ENCODE measurements around the gene IMMT. TPM values are rescaled to one million over a fixed set of nuclear protein-coding genes. Genes with fewer than 3 reads are reported as not detected.

Gene IMMT
- total and polyA plus RNA-seq, 3 experiments from 2014 or later = 65.7 to 149 (median 147) TPM

DNA sequence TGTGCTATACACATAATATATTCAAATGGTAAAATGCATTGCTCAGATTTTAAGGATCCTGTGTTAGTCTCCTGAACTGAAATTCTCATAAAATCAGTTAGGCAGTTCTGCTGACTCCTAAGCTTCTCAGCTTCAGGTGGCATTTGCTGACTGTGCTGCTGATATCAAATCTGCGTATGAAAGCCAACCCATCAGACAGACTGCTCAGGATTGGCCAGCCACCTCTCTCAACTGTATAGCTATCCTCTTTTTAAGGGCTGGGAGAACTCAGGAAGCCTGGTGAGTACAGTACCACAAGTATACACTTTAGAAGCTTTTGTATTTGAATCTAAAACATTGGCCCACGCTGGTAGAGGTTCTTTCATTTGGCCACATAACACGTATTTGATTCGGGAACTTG is 60.6 kb downstream of the IMMT start:
- H3K9me3 ChIP-seq (ENCODE audit: low read length) = no peaks in the 10 kb centered on the region
- H3K4me1 Mint-ChIP-seq = peaks cover 6 to 9% (median 6%) of the 10 kb centered on the region in 3 donors
- no peaks in the 10 kb centered on the region for H3K27me3 ChIP-seq (ENCODE audit: insufficient read depth, low read length, poor library complexity, severe bottlenecking)
- ChIA-PET CTCF (interaction anchor here (1.2 kb wide), 1 partner anchor 498 kb away, joined by 3 read pairs; no protein-coding TSS in a partner anchor), POLR2A (no interaction called here)
- no peak overlapping the region for H3K4me3 ChIP-seq (ENCODE audit: low read length)
- H3K4me3 Mint-ChIP-seq = no peak overlapping the region
- H3K4me1 ChIP-seq (ENCODE audit: insufficient read depth, low read length) = no peaks in the 10 kb centered on the region
- no peak for DNase-seq
- H3K9me3 Mint-ChIP-seq = no peaks in the 10 kb centered on the region
- peak overlapping the region in 1 of 8 donors; percentile 61 for H3K27ac Mint-ChIP-seq
- no peak overlapping the region for H3K27ac ChIP-seq (ENCODE audit: low read depth, low read length)
- peaks cover 8 to 98% (median 37%) of the 10 kb centered on the region in 3 donors for H3K36me3 Mint-ChIP-seq
- peaks cover 74% of the 10 kb centered on the region for H3K36me3 ChIP-seq (ENCODE audit: insufficient read depth, low read length)
- peaks cover 0 to 1% of the 10 kb centered on the region in 2 donors for H3K27me3 Mint-ChIP-seq

DNA sequence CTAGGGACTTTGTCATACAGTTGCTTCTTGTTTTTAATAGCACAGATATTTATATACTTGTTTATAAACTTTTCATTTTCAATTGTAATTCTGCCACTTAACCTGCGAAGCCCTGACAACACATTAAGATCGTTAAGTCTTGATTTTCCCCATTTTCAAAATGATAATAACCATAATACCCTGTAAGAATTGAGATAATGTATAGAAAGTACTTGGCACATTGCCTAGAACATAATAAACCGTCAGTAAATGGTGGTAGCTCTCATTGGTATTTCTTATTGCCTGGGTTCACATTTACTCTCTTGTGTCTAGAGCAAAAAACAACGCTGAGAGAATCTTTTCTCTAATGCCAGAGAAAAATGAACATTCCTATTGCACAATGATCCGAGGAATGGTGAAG is 70.6 kb downstream of the IMMT start:
- Histone ChIP-seq H3K4me3 (ENCODE audit: low read length) (no peak overlapping the region), H3K4me1 (ENCODE audit: insufficient read depth, low read length) (no peaks in the 10 kb centered on the region), H3K9me3 (ENCODE audit: low read length) (no peaks in the 10 kb centered on the region), H3K27ac (ENCODE audit: low read depth, low read length) (no peak overlapping the region), H3K36me3 (ENCODE audit: insufficient read depth, low read length) (peaks cover 77% of the 10 kb centered on the region), H3K27me3 (ENCODE audit: insufficient read depth, low read length, poor library complexity, severe bottlenecking) (no peaks in the 10 kb centered on the region)
- ChIA-PET POLR2A (no interaction called here), CTCF (no interaction called here)
- peaks cover 9 to 90% (median 23%) of the 10 kb centered on the region in 3 donors for H3K36me3 Mint-ChIP-seq
- H3K9me3 Mint-ChIP-seq = no peaks in the 10 kb centered on the region
- no peaks in the 10 kb centered on the region for H3K27me3 Mint-ChIP-seq
- peak overlapping the region in 1 of 8 donors; percentile 27 for H3K27ac Mint-ChIP-seq
- H3K4me1 Mint-ChIP-seq = no peaks in the 10 kb centered on the region
- H3K4me3 Mint-ChIP-seq = no peak overlapping the region
- DNase-seq = no peak

GRCh38 chr2:86123328-86123925 is 71.8 kb downstream of the IMMT start:
- no peaks in the 10 kb centered on the region for H3K9me3 Mint-ChIP-seq
- no peaks in the 10 kb centered on the region for H3K27me3 ChIP-seq (ENCODE audit: insufficient read depth, low read length, poor library complexity, severe bottlenecking)
- H3K4me3 Mint-ChIP-seq = no peak overlapping the region
- no peaks in the 10 kb centered on the region for H3K9me3 ChIP-seq (ENCODE audit: low read length)
- no peak overlapping the region for H3K27ac Mint-ChIP-seq
- CTCF ChIA-PET = no interaction called here
- no peak overlapping the region for H3K27ac ChIP-seq (ENCODE audit: low read depth, low read length)
- H3K4me3 ChIP-seq (ENCODE audit: low read length) = no peak overlapping the region
- H3K36me3 ChIP-seq (ENCODE audit: insufficient read depth, low read length) = peaks cover 77% of the 10 kb centered on the region
- no peaks in the 10 kb centered on the region for H3K4me1 ChIP-seq (ENCODE audit: insufficient read depth, low read length)
- DNase-seq = no peak
- H3K4me1 Mint-ChIP-seq = peaks cover 0 to under 1% (median 0%) of the 10 kb centered on the region in 3 donors
- peaks cover 0 to 2% of the 10 kb centered on the region in 2 donors for H3K27me3 Mint-ChIP-seq
- POLR2A ChIA-PET = no interaction called here
- peaks cover 14 to 90% (median 24%) of the 10 kb centered on the region in 3 donors for H3K36me3 Mint-ChIP-seq

DNA sequence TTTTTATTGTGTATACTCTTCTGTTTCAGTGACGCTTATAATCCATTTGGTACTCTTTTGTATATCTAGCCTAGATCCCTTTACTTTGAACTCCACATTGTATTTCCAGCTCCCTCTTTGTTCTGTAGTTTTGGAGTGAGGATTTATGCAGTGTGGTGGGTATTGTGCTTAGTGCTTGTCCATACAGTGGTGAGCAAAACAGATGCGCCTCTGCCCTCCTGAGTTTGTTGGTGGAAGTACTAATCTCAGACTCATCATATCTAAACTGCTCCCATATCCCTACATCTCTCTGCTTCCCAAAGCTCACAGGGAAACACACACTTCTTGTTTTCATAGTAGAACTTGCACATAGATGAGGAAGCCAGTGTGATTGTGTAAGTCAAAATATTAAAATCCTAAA is 77.1 kb downstream of the IMMT start:
- no peak for DNase-seq
- H3K4me3 Mint-ChIP-seq = no peak overlapping the region
- H3K27ac ChIP-seq (ENCODE audit: low read depth, low read length) = no peak overlapping the region
- ChIA-PET CTCF (interaction anchor here (1.1 to 1.5 kb wide), 3 partner anchors 12 to 82 kb away, joined by 3 to 4 read pairs (median 3); partner anchors contain the start of genes POLR1A and PTCD3), POLR2A (no interaction called here)
- no peaks in the 10 kb centered on the region for H3K4me1 ChIP-seq (ENCODE audit: insufficient read depth, low read length)
- no peaks in the 10 kb centered on the region for H3K9me3 Mint-ChIP-seq
- peaks cover 73% of the 10 kb centered on the region for H3K36me3 ChIP-seq (ENCODE audit: insufficient read depth, low read length)
- H3K9me3 ChIP-seq (ENCODE audit: low read length) = no peaks in the 10 kb centered on the region
- H3K27me3 ChIP-seq (ENCODE audit: insufficient read depth, low read length, poor library complexity, severe bottlenecking) = no peaks in the 10 kb centered on the region
- H3K27ac Mint-ChIP-seq = peak overlapping the region in 1 of 8 donors; percentile 32
- H3K4me1 Mint-ChIP-seq = peaks cover 8 to 21% (median 19%) of the 10 kb centered on the region in 3 donors
- peaks cover 0 to 2% of the 10 kb centered on the region in 2 donors for H3K27me3 Mint-ChIP-seq
- no peak overlapping the region for H3K4me3 ChIP-seq (ENCODE audit: low read length)
- H3K36me3 Mint-ChIP-seq = peaks cover 17 to 90% (median 26%) of the 10 kb centered on the region in 3 donors

DNA sequence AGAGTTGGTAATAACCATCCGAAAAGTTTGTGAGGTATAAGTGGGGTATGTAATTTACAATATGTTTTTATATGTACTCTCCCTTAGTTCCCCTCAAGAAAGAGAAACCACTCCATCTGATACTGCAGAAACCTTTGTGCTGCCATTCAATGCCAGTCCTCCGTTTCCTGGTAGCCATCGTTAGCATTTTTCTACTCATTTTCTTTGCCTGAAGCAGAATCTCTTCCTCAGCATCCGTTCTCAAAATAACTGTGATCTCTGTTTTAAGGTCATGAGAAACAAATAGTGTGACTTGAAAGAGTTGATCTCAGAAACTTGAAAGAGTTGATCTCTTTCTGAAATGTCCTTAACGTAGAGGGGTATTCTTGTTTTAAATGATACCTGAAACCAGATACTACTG is 88.2 kb downstream of the IMMT start:
- H3K4me3 ChIP-seq (ENCODE audit: low read length) = peak overlapping the region; percentile 94
- peak overlapping the region; percentile 85 for H3K27ac ChIP-seq (ENCODE audit: low read depth, low read length)
- Mint-ChIP-seq H3K36me3 (peaks cover 5 to 59% (median 25%) of the 10 kb centered on the region in 3 donors), H3K9me3 (no peaks in the 10 kb centered on the region), H3K4me3 (peak overlapping the region; percentile 87 to 97 (median 92)), H3K27ac (peak overlapping the region; percentile 54 to 100 (median 99)), H3K4me1 (peaks cover 55 to 82% (median 78%) of the 10 kb centered on the region in 3 donors), H3K27me3 (no peaks in the 10 kb centered on the region)
- no peaks in the 10 kb centered on the region for H3K27me3 ChIP-seq (ENCODE audit: insufficient read depth, low read length, poor library complexity, severe bottlenecking)
- no peaks in the 10 kb centered on the region for H3K9me3 ChIP-seq (ENCODE audit: low read length)
- CTCF ChIA-PET = interaction anchor here (0.6 to 2.3 kb wide), 7 partner anchors 27 to 469 kb away, joined by 3 to 12 read pairs (median 9); partner anchors contain the start of gene ST3GAL5
- POLR2A ChIA-PET = no interaction called here
- H3K4me1 ChIP-seq (ENCODE audit: insufficient read depth, low read length) = peaks cover 34% of the 10 kb centered on the region
- H3K36me3 ChIP-seq (ENCODE audit: insufficient read depth, low read length) = peaks cover 15% of the 10 kb centered on the region
- DNase-seq = no peak

GRCh38 chr2:86105969-86106945 is 89.0 kb downstream of the IMMT start, which contains the start of gene PTCD3:
PTCD3 (plus strand) TSS chr2:86106235; CDS start chr2:86106248, 13 bp downstream.
- H3K4me1 ChIP-seq (ENCODE audit: insufficient read depth, low read length) = peaks cover 34% of the 10 kb centered on the region
- Mint-ChIP-seq H3K9me3 (no peaks in the 10 kb centered on the region), H3K27me3 (no peaks in the 10 kb centered on the region), H3K27ac (peak within 1 kb of the TSS; percentile 91 to 100 (median 99)), H3K36me3 (peaks cover 5 to 60% (median 27%) of the 10 kb centered on the region in 3 donors), H3K4me1 (peaks cover 58 to 88% (median 84%) of the 10 kb centered on the region in 3 donors), H3K4me3 (peak within 1 kb of the TSS; percentile 87 to 97 (median 92))
- peaks cover 15% of the 10 kb centered on the region for H3K36me3 ChIP-seq (ENCODE audit: insufficient read depth, low read length)
- H3K4me3 ChIP-seq (ENCODE audit: low read length) = peak within 1 kb of the TSS; percentile 94
- H3K27me3 ChIP-seq (ENCODE audit: insufficient read depth, low read length, poor library complexity, severe bottlenecking) = no peaks in the 10 kb centered on the region
- no peaks in the 10 kb centered on the region for H3K9me3 ChIP-seq (ENCODE audit: low read length)
- H3K27ac ChIP-seq (ENCODE audit: low read depth, low read length) = peak within 1 kb of the TSS; percentile 85
- DNase-seq = peak; percentile 88 to 95 (median 91)
- ChIA-PET CTCF (interaction anchor here (0.6 to 2.3 kb wide), 11 partner anchors 13 to 469 kb away, joined by 3 to 12 read pairs (median 3); partner anchors contain the start of gene ST3GAL5), POLR2A (interaction anchor here (0.5 to 1.7 kb wide), 7 partner anchors 68 to 665 kb away, joined by 3 to 8 read pairs (median 5); partner anchors contain the start of genes C2orf68, KDM3A and MAT2A)

GRCh38 chr2:86105252-86105968 is 89.9 kb downstream of the IMMT start, which contains the start of gene POLR1A:
POLR1A (minus strand) TSS chr2:86105886; CDS start chr2:86105776, 110 bp downstream.
- H3K36me3 ChIP-seq (ENCODE audit: insufficient read depth, low read length) = peaks cover 9% of the 10 kb centered on the region
- peak within 1 kb of the TSS; percentile 85 for H3K27ac ChIP-seq (ENCODE audit: low read depth, low read length)
- peak; percentile 68 to 90 (median 86) for DNase-seq
- Mint-ChIP-seq H3K9me3 (no peaks in the 10 kb centered on the region), H3K4me1 (peaks cover 56 to 82% (median 81%) of the 10 kb centered on the region in 3 donors), H3K36me3 (peaks cover 5 to 60% (median 22%) of the 10 kb centered on the region in 3 donors), H3K27me3 (no peaks in the 10 kb centered on the region), H3K4me3 (peak within 1 kb of the TSS; percentile 87 to 97 (median 92)), H3K27ac (peak within 1 kb of the TSS; percentile 91 to 100 (median 99))
- H3K9me3 ChIP-seq (ENCODE audit: low read length) = no peaks in the 10 kb centered on the region
- CTCF ChIA-PET = interaction anchor here (0.8 to 2.3 kb wide), 11 partner anchors 13 to 278 kb away, joined by 3 to 12 read pairs (median 4); partner anchors contain the start of gene ST3GAL5
- POLR2A ChIA-PET = interaction anchor here (0.5 to 1.7 kb wide), 7 partner anchors 9 to 666 kb away, joined by 3 to 8 read pairs (median 4); partner anchors contain the start of genes C2orf68, KDM3A and MAT2A
- peaks cover 34% of the 10 kb centered on the region for H3K4me1 ChIP-seq (ENCODE audit: insufficient read depth, low read length)
- H3K27me3 ChIP-seq (ENCODE audit: insufficient read depth, low read length, poor library complexity, severe bottlenecking) = no peaks in the 10 kb centered on the region
- H3K4me3 ChIP-seq (ENCODE audit: low read length) = peak within 1 kb of the TSS; percentile 94

Measured in CD8-positive, alpha-beta memory T cell (primary cell).